D721Med (cell line): ENCODE data around the gene ENOX1.

Source experiments
- DNase-seq: peaks from one replicate; pipeline ENCODE4 v3.0.0; 2011; ENCODE audit warnings: low spot score; ENCODE audit not compliant: insufficient read length
- FAIRE-seq: peaks from 2 replicates; lab custom pipeline; 2011; peaks lifted over from hg19 to GRCh38; lab: Jason Lieb, UNC
- TF ChIP-seq, protein P1 (sequence below): IDR thresholded peaks from 2 replicates; pipeline ENCODE4 v1.5.1; 2012; ENCODE audit warnings: mild to moderate bottlenecking, control low read depth; ENCODE audit not compliant: insufficient read depth; ENCODE audit errors: missing control alignments

The ENOX1 gene

GRCh38 chr13:43786472-43786765 lies 353 bp downstream of the ENOX1 start:
- DNase-seq (no peak), FAIRE-seq (no peak)
- TF ChIP-seq, protein P1, sequence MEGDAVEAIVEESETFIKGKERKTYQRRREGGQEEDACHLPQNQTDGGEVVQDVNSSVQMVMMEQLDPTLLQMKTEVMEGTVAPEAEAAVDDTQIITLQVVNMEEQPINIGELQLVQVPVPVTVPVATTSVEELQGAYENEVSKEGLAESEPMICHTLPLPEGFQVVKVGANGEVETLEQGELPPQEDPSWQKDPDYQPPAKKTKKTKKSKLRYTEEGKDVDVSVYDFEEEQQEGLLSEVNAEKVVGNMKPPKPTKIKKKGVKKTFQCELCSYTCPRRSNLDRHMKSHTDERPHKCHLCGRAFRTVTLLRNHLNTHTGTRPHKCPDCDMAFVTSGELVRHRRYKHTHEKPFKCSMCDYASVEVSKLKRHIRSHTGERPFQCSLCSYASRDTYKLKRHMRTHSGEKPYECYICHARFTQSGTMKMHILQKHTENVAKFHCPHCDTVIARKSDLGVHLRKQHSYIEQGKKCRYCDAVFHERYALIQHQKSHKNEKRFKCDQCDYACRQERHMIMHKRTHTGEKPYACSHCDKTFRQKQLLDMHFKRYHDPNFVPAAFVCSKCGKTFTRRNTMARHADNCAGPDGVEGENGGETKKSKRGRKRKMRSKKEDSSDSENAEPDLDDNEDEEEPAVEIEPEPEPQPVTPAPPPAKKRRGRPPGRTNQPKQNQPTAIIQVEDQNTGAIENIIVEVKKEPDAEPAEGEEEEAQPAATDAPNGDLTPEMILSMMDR, result no peak

- no peak for DNase-seq
- TF ChIP-seq, protein P1, result no peak
- FAIRE-seq, result no peak
Observed at GRCh38 chr13:43785650-43786471, 911 bp downstream of the ENOX1 start.

DNA sequence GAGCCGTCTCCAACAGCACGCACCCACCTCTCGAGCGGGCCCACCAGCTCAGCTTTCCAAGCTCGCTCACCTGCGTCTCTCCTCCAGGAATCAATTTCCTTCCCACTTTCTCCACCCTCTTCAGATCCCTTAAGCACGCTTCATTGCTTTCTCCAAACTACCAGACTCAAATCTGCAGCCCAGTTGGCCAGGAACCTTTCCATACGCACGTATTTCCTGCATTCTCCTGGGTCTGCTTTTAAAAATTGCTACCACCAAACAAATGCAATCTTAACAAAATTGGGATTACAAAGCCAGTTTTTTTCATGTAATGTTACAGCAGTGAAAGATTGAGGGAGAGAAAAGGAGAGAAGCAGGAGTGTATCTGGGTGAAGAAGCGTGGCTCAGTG lies 1.5 kb downstream of the ENOX1 start:
- no peak for DNase-seq
- TF ChIP-seq, protein P1, result no peak
- no peak for FAIRE-seq

GRCh38 chr13:43784496-43784895 lies 2.3 kb downstream of the ENOX1 start:
- no peak for DNase-seq
- FAIRE-seq, result no peak

DNA sequence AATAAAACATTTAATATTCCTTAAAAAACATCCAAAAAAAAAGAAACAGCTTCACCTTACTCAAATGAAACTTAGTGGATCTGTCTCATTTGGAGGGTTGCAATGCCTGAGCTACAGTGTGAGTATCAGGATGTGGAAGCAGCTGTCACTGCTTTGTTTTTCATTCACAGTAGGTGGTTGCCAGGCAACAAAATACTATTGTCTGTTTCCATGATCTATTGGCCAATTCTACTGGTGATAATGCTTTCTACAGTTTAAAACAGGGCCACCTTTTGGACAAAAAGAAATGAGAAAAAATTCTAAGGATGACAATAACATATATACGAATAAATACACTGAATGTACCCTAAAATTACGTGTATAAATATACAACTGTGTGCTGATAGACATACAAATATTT lies 3.0 kb downstream of the ENOX1 start:
- DNase-seq (no peak), FAIRE-seq (no peak)
- TF ChIP-seq, protein P1, result no peak

More at GRCh38 chr13:43784496-43784895, 2.3 kb downstream of the ENOX1 start:
- TF ChIP-seq, protein P1, result no peak

- no peak for DNase-seq
- FAIRE-seq, result no peak
- TF ChIP-seq, protein P1, result no peak
Observed at GRCh38 chr13:43782686-43783085, 4.1 kb downstream of the ENOX1 start.

DNA sequence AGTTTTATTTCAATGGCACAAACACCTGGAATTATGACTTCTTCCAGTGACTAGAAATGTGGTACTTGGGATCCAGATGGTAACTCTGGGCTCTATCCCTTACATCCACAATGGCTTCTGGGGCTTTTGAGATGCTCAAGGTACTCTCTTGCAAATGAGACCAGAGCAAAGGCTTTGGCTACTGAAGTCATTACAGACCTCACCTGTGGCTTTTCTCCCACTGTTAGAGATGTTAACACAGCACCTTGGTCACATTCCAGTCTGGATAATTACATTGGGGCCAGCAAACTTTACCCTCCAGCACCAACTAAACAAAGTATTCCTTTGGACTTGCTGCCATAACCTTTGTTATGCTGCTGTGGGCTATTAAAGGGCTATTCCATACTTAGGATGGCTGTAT lies 6.1 kb downstream of the ENOX1 start:
- no peak for DNase-seq
- FAIRE-seq, result no peak
- TF ChIP-seq, protein P1, result no peak
